HG03558 (cell line): ENCODE data around the gene IFNL1.
"Not testable (repeated sequence)": the region's sequence is repeated elsewhere in the genome, so short reads cannot be mapped to it uniquely, and the experiment has no call there.

Experiments
- ATAC-seq: cut with Tn5 transposase; IDR thresholded peaks from one replicate; pipeline ENCODE4 v1.9.1; 2021; ENCODE audit warnings: moderate number of reproducible peaks; ENCODE audit not compliant: unreplicated experiment; ENCODE audit errors: extremely low read depth

IFNL1 gene

GRCh38 chr19:39296055-39296645, at the start of gene IFNL1:
TSS of gene IFNL1 (plus strand) at chr19:39296407. CDS start at chr19:39296422, 15 bp downstream.
- no peak for ATAC-seq

DNA sequence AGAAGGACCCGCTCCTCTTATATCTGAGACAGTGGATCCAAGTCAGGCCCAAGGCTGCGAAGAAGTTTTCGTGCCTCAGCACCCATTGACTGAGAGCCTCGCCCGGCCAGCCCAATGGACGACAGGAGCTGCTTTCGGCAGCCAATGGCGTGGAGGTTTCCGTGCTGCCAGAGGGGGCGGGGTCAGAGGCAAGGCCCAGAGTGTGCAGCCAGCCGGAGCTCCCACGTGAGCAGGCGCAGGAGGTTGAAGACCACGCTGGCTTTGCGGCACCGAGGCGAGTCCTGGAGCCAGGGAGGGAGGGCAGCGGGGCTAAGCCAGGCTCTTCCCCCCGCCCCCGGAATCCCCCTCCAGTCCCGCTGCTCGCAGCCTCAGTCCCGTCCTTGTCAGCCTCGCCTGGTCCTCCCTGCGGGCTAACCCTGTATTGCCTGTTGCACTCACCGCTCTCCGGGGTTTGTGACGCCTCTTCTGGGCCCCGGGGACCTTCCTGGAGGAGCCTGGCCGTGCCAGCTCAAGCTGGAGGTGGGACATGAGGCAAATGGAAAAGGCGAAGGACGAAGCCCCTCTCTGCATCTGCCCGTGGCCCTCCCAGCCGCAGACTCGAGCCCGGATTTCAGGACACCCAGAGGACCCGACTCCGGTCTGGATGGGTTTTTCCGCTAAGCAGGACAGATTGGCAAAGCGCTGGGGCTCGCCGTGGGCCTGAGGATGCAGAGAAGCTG, 49.1 kb upstream of the IFNL1 start:
- ATAC-seq = no peak

DNA sequence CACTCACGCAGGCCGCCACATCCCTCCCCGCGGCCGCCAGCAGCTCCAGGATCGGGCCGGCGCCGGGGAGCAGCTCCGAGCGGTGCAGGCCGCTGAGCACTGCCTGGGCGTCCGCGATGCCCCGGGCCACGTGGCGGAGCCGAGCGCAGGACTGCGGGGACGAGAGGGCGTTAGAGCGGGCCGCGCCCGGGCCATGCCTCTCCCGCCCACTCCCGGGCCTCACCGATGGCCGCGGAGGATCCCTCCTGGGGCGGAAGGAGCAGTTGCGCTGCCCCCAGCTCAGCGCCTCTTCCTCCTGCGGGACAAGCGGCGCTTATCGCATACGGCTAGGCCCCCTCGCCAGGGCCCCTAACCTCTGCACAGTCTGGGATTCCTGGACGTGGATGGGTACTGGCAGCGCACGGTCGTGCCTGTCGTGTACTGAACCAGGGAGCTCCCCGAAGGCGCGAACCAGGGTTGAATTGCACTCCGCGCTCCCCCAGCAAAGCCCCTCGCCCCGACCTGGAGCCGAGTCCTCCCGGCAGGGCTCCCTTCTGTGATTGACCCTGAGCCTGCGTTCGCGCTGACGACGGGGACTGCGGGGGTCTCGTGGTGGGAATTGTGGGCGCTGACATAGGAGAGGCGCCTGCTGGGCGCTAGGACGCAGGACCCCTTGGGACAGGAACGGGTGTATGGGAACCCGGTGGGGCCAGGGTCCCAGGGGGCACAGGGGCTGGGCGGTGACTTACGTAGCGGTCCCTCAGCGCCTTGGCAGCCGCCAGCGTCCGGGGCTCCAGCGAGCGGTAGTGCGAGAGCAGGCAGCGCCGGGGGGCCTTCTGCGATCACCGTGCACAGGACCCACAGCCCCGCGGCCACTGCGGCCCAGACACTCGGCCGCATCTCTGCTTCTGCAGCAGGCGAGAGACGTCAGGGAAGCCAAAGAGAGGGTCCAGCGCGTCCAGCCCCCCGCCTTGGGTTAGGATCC, 48.2 kb upstream of the IFNL1 start:
- ATAC-seq = no peak

- no peak for ATAC-seq
Measured at GRCh38 chr19:39248806-39249205, 47.4 kb upstream of the IFNL1 start, which contains the start of gene IFNL4. TSS of gene IFNL4 (minus strand) at chr19:39248856.

- no peak for ATAC-seq
Measured at GRCh38 chr19:39251081-39251480, 45.1 kb upstream of the IFNL1 start.

DNA sequence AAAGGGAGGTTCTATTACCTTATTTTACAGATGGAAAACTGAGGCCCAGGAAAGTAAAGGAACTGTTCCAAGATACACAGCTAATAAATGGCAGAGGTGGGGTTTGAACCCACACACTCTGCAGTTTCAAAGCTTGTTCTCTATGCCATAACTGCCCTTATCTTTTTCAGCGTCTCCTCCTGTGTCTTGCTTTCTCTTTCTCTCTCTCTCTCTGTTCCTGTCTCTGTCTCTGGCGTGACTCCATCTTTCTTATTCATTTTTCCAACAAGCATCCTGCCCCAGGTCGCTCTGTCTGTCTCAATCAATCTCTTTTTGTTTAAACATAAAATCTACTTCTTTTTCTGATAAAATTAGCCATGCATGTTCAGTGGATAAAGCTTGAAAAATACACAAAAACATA, 44.4 kb upstream of the IFNL1 start:
- no peak for ATAC-seq

GRCh38 chr19:39252458-39252857, 43.7 kb upstream of the IFNL1 start:
- no peak for ATAC-seq

GRCh38 chr19:39253374-39254149, 42.6 kb upstream of the IFNL1 start:
- no peak for ATAC-seq

DNA sequence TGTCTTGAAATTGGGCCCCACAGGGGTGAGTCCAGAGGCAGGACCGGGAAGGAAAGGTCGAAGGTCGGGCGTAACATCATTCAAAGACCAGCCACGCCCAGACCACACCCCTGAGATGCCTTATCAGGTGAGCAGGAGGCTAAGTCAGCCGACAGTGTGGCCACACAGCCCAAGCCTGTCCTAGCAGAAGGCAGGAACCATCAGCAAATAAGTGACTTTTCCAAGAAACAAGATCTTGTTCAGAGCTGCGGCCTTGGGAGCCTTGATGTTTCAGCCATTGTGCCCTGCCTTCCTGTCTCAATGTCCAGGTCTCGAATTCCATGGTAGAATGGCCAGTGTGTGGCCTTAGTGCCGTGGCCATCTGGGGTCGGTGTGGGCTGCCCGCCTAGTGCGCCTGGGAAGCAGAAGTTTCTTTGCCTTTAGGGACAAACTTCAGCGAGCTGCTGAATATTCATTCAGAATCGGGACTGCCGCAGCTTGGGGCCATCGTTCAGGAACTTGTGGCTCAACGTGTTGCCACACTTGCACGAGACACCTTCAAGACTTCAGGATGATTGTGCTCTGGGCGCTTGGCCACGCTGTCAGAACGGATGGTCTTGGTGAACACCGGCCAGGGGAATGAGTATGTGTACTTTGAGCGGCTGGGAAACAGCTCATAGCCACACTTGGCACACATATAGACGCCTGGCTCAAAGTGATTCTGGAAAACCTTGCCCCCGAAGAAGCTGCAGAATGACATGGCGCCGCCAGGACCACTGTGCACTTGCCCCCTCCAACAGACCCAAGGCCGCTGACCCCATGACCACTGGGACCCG, 41.5 kb upstream of the IFNL1 start:
- no peak for ATAC-seq

DNA sequence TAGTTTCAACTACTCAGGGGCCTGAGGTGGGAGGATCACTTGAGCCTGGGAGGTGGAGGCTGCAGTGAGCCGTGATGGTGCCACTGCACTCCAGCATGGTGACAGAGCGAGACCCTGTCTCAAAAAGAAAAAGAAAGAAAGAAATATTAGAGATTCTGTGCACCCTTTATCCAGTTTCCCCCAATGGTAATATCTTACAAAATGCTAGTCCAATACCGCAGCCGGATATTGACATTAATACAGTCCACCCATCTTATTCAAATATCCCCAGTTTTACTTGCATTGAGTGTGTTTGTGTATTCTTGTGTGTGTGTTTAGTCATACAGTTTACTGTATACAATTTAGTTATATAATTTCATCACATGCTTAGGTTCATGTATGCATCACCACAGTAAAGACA, 39.0 kb upstream of the IFNL1 start:
- no peak for ATAC-seq

DNA sequence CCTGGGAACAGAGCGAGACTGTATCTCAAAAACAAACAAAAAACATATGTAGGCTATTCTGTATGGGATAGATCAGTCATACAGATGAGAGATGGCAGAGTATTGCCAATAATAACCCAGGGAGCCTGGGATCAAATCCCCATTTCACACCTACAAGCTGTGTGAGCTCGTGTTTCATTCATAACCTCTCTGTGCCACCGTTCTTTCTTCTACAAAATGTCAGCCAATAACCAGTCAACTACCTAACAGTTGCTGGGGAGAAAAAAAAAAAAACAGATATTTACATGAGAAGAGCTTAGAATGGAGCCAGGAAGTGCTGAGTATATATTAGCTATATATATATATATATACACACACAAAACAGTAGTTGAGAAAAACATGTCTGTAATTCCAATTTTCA, 34.5 kb upstream of the IFNL1 start:
- ATAC-seq = no peak

DNA sequence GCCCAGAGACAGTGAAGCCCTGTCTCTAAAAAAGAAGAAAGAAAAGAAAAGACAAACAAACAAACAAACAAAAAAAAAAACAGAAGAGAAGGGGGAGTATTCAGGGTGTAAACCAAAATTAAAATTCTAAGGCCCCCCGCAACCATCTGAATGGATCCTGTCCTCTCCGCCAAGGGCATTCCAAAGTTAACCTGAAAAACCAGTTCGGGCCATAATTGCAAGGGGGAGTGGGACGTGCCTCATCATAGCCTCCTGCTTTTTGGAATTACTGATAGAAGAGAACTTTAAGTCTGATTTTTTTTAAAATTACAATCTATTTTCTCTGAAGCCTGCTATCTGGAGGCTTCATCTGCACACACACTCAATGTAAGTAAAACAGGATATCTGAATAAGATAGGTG, 33.7 kb upstream of the IFNL1 start:
- no peak for ATAC-seq

GRCh38 chr19:39263912-39264305, 32.3 kb upstream of the IFNL1 start:
- ATAC-seq = no peak

DNA sequence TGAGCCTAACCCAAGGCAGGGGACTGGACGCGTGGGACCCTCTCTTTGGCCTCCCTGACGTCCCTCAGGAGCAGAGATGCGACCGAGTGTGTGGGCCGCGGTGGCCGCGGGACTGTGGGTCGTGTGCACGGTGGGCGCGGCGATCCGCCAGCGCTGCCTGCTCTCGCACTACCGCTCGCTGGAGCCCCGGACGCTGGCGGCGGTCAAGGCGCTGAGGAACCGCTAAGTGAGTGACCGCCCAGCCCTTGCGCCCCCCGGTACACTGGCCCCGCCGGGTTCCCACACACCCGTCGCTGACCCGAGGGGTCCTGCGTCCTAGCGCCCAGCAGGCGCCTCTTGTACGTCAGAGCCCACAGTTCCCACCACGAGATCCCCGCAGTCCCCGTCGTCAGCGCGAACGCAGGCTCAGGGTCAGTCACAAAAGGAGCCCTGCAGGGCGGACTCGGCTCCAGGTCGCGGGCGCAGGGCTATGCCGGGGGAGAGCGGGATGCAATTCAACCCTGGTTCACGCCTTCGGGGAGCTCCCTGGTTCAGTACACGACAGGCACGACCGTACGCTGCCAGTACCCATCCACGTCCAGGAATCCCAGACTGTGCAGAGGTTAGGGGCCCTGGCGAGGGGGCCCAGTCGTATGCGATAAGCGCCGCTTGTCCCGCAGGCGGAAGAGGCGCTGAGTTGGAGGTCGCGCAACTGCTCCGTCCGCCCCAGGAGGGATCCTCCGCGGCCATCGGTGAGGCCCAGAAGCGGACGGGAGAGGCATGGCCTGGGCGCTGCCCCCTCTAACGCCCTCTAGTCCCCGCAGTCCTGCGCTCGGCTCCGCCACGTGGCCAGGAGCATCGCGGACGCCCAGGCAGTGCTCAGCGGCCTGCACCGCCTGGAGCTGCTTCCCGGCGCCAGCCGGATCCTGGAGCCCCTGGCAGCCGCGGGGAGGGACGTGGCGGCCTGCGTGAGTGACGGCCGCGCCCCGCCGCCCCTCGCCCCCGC, 31.6 kb upstream of the IFNL1 start:
- no peak for ATAC-seq

- no peak for ATAC-seq
Measured at GRCh38 chr19:39265321-39265916, 30.8 kb upstream of the IFNL1 start.

GRCh38 chr19:39268085-39268484, 28.1 kb upstream of the IFNL1 start, which contains the start of gene IFNL2:
TSS of gene IFNL2 (plus strand) at chr19:39268396. CDS start at chr19:39268569, 173 bp downstream.
- ATAC-seq = not testable (repeated sequence)

DNA sequence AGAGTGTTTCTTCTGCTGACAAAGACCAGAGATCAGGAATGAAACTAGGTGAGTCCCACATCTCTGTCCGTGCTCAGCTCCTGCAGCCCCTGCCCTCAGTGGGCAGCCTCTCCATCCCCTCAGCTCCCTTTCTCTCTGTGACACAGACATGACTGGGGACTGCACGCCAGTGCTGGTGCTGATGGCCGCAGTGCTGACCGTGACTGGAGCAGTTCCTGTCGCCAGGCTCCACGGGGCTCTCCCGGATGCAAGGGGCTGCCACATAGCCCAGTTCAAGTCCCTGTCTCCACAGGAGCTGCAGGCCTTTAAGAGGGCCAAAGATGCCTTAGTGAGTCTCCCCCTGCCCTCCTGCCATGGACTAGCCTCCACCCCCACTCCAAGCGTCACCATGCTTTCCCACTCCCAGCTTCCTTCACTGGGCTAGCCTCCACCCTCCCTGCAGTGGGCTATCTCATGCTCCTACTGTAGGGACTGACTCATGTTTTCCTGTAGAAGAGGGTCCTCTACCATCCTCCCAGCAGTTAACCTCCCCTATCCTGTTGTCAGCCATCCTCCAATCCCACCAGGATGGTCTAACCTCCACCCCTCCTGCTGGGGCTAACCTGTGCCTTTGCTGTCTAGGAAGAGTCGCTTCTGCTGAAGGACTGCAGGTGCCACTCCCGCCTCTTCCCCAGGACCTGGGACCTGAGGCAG, 27.5 kb upstream of the IFNL1 start:
- ATAC-seq = not testable (repeated sequence)
